ENCODE measurements around the gene PLXNB1. TPM values are rescaled to one million over a fixed set of nuclear protein-coding genes. Genes with fewer than 3 reads are reported as not detected.

The PLXNB1 gene
- total RNA-seq, 2 experiments from 2014 or later: 2.3 to 2.5 TPM

DNA sequence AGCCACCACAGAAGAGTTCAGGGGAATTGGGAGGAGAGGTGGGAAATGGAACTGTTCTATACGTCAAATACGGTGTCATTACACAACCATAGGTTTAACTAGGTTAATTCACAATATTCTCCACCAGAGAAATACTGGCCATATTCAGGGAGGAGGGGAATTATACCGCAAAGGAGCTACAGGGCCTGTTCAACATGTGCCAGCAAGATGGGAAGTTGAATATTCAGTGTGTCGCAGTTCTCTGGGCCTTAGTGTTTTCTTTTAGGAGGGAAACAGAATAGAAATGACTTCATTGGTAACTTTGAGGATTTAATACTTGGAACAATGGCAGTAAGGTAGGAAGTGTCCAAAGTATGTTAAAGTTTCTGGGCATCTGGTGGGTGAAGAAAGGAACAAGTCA lies 75.9 kb downstream of the PLXNB1 start:
- ChIA-PET CTCF (no interaction called here), POLR2A (no interaction called here)
- H3K27me3 Mint-ChIP-seq: peaks cover 13% of the 10 kb centered on the region
- H3K9me3 Mint-ChIP-seq: peaks cover 2% of the 10 kb centered on the region
- H3K4me1 Mint-ChIP-seq: no peaks in the 10 kb centered on the region
- H3K4me3 Mint-ChIP-seq: no peak overlapping the region
- DNase-seq: no peak
- no peak overlapping the region for H3K27ac Mint-ChIP-seq
- no peaks in the 10 kb centered on the region for H3K36me3 Mint-ChIP-seq (ENCODE audit: low read depth)

Other genes with a start within 250 kb of the PLXNB1 start
- 10 to 100 TPM; 23.4 to 23.5 TPM for gene CDC25A, start 241.7 kb downstream of the PLXNB1 start, total RNA-seq
- gene CAMP, start 206.6 kb downstream of the PLXNB1 start, total RNA-seq: not detected
- 10 to 100 TPM; 25.5 to 26.6 TPM for gene ZNF589, start 189.0 kb downstream of the PLXNB1 start, total RNA-seq
- gene NME6, start 128.7 kb downstream of the PLXNB1 start, total RNA-seq: 10 to 100 TPM; 32.1 to 36.5 TPM
- not detected for gene SPINK8, start 96.4 kb downstream of the PLXNB1 start, total RNA-seq
- gene FBXW12, start 57.9 kb downstream of the PLXNB1 start, total RNA-seq: not detected
- gene CCDC51, start 10.0 kb upstream of the PLXNB1 start, total RNA-seq: 10 to 100 TPM; 11.6 to 15.1 TPM
- gene TMA7, start 10.2 kb upstream of the PLXNB1 start, total RNA-seq: 100 to 1,000 TPM; 285 to 290 TPM
- gene ATRIP, start 16.7 kb upstream of the PLXNB1 start, total RNA-seq: 10 to 100 TPM; 17.4 to 19.4 TPM
- gene SHISA5, start 74.1 kb upstream of the PLXNB1 start, total RNA-seq: 100 to 1,000 TPM; 266 to 271 TPM
- gene PFKFB4, start 126.7 kb upstream of the PLXNB1 start, total RNA-seq: 10 to 100 TPM; 21.6 to 24.9 TPM
- gene UCN2, start 133.7 kb upstream of the PLXNB1 start, total RNA-seq: not detected
- gene COL7A1, start 165.2 kb upstream of the PLXNB1 start, total RNA-seq: 1 to 10 TPM in 1 of 2 experiments, under 1 TPM in 1; 0.52 to 1.3 TPM
- gene UQCRC1, start 179.6 kb upstream of the PLXNB1 start, total RNA-seq: 100 to 1,000 TPM; 150 to 157 TPM
- gene TMEM89, start 191.7 kb upstream of the PLXNB1 start, total RNA-seq: under 1 TPM; 0.32 to 0.33 TPM
- 10 to 100 TPM; 41.3 to 45.7 TPM for gene SLC26A6, start 205.4 kb upstream of the PLXNB1 start, total RNA-seq
- 1 to 10 TPM; 7.9 to 8.6 TPM for gene CELSR3, start 232.8 kb upstream of the PLXNB1 start, total RNA-seq